ENCODE measurements around the gene PHC2. TPM values are rescaled to one million over a fixed set of nuclear protein-coding genes. Genes with fewer than 3 reads are reported as not detected.

The PHC2 gene
- total RNA-seq, 4 donors from 2014 or later = 77.8 to 81.3 (median 79.5) TPM

DNA sequence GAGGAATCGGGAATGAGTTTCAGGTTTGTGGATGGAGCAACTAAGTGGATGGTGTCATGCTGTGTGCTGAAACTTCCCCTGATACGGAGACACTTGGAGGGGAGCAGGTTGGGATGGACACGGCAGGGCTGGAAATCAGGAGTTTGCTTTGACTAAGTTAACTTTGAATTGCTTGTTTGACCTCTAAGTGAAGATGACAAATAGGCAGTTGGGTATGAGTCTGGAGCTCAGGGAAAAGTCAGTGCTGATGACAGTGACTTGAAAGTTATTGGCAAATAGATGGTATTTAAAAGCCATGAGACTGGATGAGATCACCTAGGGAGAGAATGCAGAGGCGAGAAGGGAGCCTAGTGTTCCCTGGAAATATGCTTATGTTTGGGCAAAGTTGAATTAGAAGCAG, 28.8 kb upstream of the PHC2 start:
- WGBS = 85% methylated on average over 4 of the region's 4 CpGs
- Histone ChIP-seq H3K27me3 (no peaks in the 10 kb centered on the region), H3K9me3 (no peaks in the 10 kb centered on the region), H3K36me3 (no peaks in the 10 kb centered on the region), H3K4me3 (no peak overlapping the region), H3K27ac (no peak overlapping the region), H3K4me1 (peaks cover 8% of the 10 kb centered on the region)
- no peak for TF ChIP-seq CTCF (IDR thresholded peaks at IDR 0.05)
- no peak for TF ChIP-seq POLR2AphosphoS5 (IDR thresholded peaks at IDR 0.05)
- no peak for TF ChIP-seq EP300 (IDR thresholded peaks at IDR 0.05)
- no peak for TF ChIP-seq POLR2A (IDR thresholded peaks at IDR 0.05)
- no peak for DNase-seq (ENCODE audit: low spot score in 2 of 2)

DNA sequence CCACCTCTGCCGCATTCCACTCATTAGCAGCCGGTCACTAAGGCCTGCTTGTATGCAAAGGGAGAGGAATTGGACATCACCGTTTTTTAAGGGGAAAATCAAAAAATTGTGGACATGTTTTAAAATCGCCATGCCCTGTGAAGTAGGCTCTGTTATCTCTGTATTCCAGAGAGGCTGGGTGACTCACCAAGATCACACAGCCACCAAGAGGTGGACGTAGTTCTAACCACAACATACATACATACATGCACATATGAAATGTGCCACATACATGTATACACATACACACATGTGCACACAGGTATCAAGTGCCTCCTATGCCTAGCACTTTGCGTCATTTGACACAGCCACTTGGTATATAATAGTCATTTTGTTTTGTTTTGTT, 25.6 kb upstream of the PHC2 start:
- no peak overlapping the region for H3K4me3 ChIP-seq
- no peak for TF ChIP-seq POLR2AphosphoS5 (IDR thresholded peaks at IDR 0.05)
- TF ChIP-seq CTCF (IDR thresholded peaks at IDR 0.05) = no peak
- TF ChIP-seq POLR2A (IDR thresholded peaks at IDR 0.05) = no peak
- TF ChIP-seq EP300 (IDR thresholded peaks at IDR 0.05) = no peak
- no peak overlapping the region for H3K27ac ChIP-seq
- H3K27me3 ChIP-seq = no peaks in the 10 kb centered on the region
- no peaks in the 10 kb centered on the region for H3K36me3 ChIP-seq
- peaks cover 8% of the 10 kb centered on the region for H3K4me1 ChIP-seq
- WGBS = 82% methylated on average over 6 of the region's 6 CpGs
- no peak for DNase-seq (ENCODE audit: low spot score in 2 of 2)
- no peaks in the 10 kb centered on the region for H3K9me3 ChIP-seq

DNA sequence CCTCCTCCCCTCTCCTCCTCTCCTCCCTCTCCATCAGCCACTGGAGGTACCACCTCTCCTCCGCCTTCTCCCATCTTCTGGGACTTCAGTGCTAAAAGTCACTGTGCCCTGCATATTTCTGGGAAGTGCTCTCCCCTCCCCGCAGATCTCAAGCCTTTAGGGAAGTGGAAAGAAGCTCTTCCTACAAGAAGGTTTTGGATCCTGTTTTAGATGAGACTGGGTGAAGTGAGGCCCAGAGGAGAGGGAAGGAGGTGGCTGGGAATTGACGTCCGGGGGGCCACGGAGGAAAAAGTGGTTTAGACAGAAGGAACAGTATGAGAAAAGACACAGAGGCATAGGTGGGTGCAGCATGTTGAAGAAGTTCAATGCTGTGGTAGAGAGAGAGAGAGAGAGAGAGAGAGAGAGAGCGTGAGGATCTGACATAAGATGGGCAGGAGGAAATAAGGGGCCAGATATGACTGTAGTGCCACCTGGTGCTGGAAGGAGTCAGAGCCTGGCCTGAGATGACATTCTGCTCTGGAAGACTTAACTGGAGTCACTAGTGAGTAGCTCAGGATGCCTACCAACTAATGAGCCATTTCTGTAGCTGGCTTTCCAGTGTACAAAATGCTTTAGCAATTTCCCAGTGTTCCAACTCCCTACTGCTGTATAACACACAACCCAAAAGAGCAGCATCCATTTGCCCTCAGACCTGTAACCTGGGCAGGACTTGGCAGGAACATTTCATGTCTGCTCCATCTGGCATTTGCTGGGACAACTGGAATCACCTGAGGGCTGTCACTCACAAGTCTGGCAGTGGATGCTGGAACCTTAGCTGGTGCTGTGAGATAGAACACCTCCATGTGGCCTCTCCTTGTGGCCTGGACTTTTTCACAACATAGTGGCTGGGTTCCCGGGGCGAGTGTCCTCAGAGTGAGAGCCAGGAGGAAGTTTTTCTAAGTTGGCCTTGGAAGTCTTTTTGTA, 24.9 kb upstream of the PHC2 start:
- Histone ChIP-seq H3K36me3 (no peaks in the 10 kb centered on the region), H3K4me1 (peaks cover 8% of the 10 kb centered on the region), H3K9me3 (no peaks in the 10 kb centered on the region), H3K27me3 (no peaks in the 10 kb centered on the region), H3K4me3 (no peak overlapping the region), H3K27ac (no peak overlapping the region)
- no peak for TF ChIP-seq POLR2A (IDR thresholded peaks at IDR 0.05)
- TF ChIP-seq POLR2AphosphoS5 (IDR thresholded peaks at IDR 0.05) = no peak
- no peak for TF ChIP-seq EP300 (IDR thresholded peaks at IDR 0.05)
- TF ChIP-seq CTCF (IDR thresholded peaks at IDR 0.05) = peak; percentile 11 to 36
- DNase-seq (ENCODE audit: low spot score in 2 of 2) = no peak
- WGBS = 42% methylated on average over 8 of the region's 8 CpGs

DNA sequence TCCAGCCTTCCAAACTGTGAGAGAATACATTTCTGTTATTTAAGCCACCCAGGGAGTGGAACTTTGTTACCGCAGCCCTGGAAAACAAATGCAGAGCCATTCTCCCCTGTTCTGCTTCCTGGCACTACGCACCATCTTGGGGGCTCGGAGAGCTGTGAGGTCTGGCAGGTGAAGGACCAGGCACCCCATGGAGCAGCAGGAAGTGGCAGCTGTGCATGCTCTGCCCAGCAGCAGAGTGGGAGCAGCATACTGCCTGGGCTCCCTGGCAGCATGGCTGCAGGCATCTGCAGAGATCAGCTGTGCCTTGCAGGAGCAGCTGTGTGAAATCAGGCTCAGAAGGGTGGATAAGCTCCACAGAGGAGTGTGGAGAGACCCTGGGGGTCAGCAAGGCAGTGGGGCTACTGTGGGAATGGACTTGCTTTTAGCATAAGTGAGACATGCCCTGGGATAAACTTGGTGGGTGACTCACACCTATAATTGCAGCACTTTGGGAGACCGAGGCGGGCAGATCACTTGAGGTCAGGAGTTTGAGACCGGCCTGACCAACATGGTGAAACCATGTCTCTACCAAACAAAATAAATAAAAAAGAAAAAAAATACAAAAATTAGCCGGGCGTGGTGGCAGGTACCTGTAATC, 23.9 kb upstream of the PHC2 start:
- Histone ChIP-seq H3K27me3 (no peaks in the 10 kb centered on the region), H3K36me3 (no peaks in the 10 kb centered on the region), H3K9me3 (no peaks in the 10 kb centered on the region), H3K4me1 (peaks cover 8% of the 10 kb centered on the region), H3K4me3 (no peak overlapping the region), H3K27ac (no peak overlapping the region)
- 95% methylated on average over 7 of the region's 8 CpGs for WGBS
- DNase-seq (ENCODE audit: low spot score in 2 of 2) = no peak
- no peak for TF ChIP-seq EP300 (IDR thresholded peaks at IDR 0.05)
- TF ChIP-seq CTCF (IDR thresholded peaks at IDR 0.05) = no peak
- no peak for TF ChIP-seq POLR2AphosphoS5 (IDR thresholded peaks at IDR 0.05)
- no peak for TF ChIP-seq POLR2A (IDR thresholded peaks at IDR 0.05)

DNA sequence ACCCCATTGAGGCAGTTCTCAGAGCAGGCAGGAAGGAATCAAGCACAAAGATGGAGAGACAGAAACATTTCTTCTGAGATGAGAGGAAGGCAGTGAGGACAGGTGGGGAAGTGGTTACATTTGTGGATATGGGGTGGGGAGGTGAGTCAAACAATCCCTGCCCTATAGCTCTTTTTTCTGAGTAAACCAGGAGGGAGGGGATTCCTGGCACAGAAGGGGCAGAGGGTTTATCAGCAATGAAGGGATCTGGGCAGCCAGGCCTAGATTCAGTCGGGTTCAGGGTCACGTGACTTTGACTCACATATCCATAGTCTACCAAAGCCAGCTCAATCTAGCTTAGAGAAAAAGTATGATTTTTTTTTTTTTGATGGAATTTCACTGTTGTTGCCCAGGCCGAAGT, 15.7 kb upstream of the PHC2 start:
- no peak overlapping the region for H3K4me3 ChIP-seq
- TF ChIP-seq POLR2A (IDR thresholded peaks at IDR 0.05) (no peak), POLR2AphosphoS5 (IDR thresholded peaks at IDR 0.05) (no peak), EP300 (IDR thresholded peaks at IDR 0.05) (no peak), CTCF (IDR thresholded peaks at IDR 0.05) (no peak)
- no peak for DNase-seq (ENCODE audit: low spot score in 2 of 2)
- peaks cover 5% of the 10 kb centered on the region for H3K4me1 ChIP-seq
- 89% methylated on average over 3 of the region's 3 CpGs for WGBS
- no peak overlapping the region for H3K27ac ChIP-seq
- no peaks in the 10 kb centered on the region for H3K36me3 ChIP-seq
- no peaks in the 10 kb centered on the region for H3K9me3 ChIP-seq
- no peaks in the 10 kb centered on the region for H3K27me3 ChIP-seq
